Neuronal stem cell (in vitro differentiated cells): ENCODE results near the gene KIAA1671.

ENCODE experiments used
- DNase-seq: peaks from one replicate; pipeline ENCODE4 v3.0.0-alpha.2; 2013; ENCODE audit warnings: low spot score
- H2AFZ ChIP-seq: one replicate; pipeline ENCODE4 v1.6.1; 2013; ENCODE audit warnings: mild to moderate bottlenecking, low read length, inconsistent platforms
- H2AK5ac ChIP-seq: 2 replicates; pipeline ENCODE4 v1.6.1; 2013; ENCODE audit warnings: low read depth, mild to moderate bottlenecking, inconsistent platforms, low read length, moderate library complexity, mixed read lengths
- H2BK120ac ChIP-seq: 2 replicates; pipeline ENCODE4 v1.6.1; 2013; ENCODE audit warnings: low read depth, mild to moderate bottlenecking, inconsistent platforms, low read length, moderate library complexity, mixed read lengths
- H2BK12ac ChIP-seq: one replicate; pipeline ENCODE4 v1.6.1; 2013; ENCODE audit warnings: low read length, inconsistent platforms
- H2BK15ac ChIP-seq: 2 replicates; pipeline ENCODE4 v1.6.1; 2013; ENCODE audit warnings: mild to moderate bottlenecking, low read length, inconsistent platforms, mixed read lengths
- H2BK5ac ChIP-seq: one replicate; pipeline ENCODE4 v1.6.1; 2013; ENCODE audit warnings: inconsistent platforms, mild to moderate bottlenecking, low read length, moderate library complexity
- H3K14ac ChIP-seq: one replicate; pipeline ENCODE4 v1.6.1; 2013; ENCODE audit warnings: low read length, inconsistent platforms
- H3K18ac ChIP-seq: 2 replicates; pipeline ENCODE4 v1.6.1; 2013; ENCODE audit warnings: low read length, inconsistent platforms
- H3K23ac ChIP-seq: 2 replicates; pipeline ENCODE4 v1.6.1; 2013; ENCODE audit warnings: low read depth, mild to moderate bottlenecking, mixed read lengths, low read length, inconsistent platforms; ENCODE audit not compliant: poor library complexity
- H3K27ac ChIP-seq: replicated peaks from 3 replicates; pipeline ENCODE4 v1.5.1; 2013; ENCODE audit warnings: low read length, inconsistent platforms
- H3K27me3 ChIP-seq, 3 experiments: 2 replicates each; pipeline ENCODE4 v1.6.1; 2013; ENCODE audit warnings: low read length in 3 of 3, mild to moderate bottlenecking in 2 of 3, inconsistent platforms in 1 of 3, low read depth in 1 of 3, mixed read lengths in 1 of 3, moderate library complexity in 1 of 3; ENCODE audit not compliant: control insufficient read depth in 3 of 3, insufficient read depth in 3 of 3
- H3K36me3 ChIP-seq, 2 donors: replicated peaks in 1 of 2; 2 replicates each; pipeline ENCODE4 v1.6.1; 2013; ENCODE audit warnings: low read length in 2 of 2; ENCODE audit not compliant: control insufficient read depth in 2 of 2, insufficient read depth in 2 of 2
- H3K4ac ChIP-seq: 2 replicates; pipeline ENCODE4 v1.6.1; 2013; ENCODE audit warnings: inconsistent platforms, mild to moderate bottlenecking, low read length, moderate library complexity
- H3K4me1 ChIP-seq, 2 donors: 1 replicate in 1 of 2; 2 replicates in 1 of 2; pipeline ENCODE4 v1.6.1; 2013; ENCODE audit warnings: low read length in 2 of 2, low read depth in 1 of 2; ENCODE audit not compliant: control insufficient read depth in 2 of 2, insufficient read depth in 1 of 2
- H3K4me2 ChIP-seq: one replicate; pipeline ENCODE4 v1.6.1; 2013; ENCODE audit warnings: mild to moderate bottlenecking, low read length, inconsistent platforms; ENCODE audit not compliant: insufficient read depth, poor library complexity, severe bottlenecking
- H3K4me3 ChIP-seq, 2 donors: 2 replicates each; pipeline ENCODE4 v1.5.1; 2013; ENCODE audit warnings: low read length in 2 of 2, mild to moderate bottlenecking in 2 of 2, inconsistent platforms in 1 of 2, moderate library complexity in 1 of 2
- H3K79me1 ChIP-seq: one replicate; pipeline ENCODE4 v1.6.1; 2013; ENCODE audit warnings: low read depth, mild to moderate bottlenecking, inconsistent platforms, low read length, moderate library complexity
- H3K9ac ChIP-seq: one replicate; pipeline ENCODE4 v1.6.1; 2013; ENCODE audit warnings: mild to moderate bottlenecking, low read depth, low read length, inconsistent platforms; ENCODE audit not compliant: poor library complexity
- H3K9me3 ChIP-seq, 2 donors: replicated peaks in 1 of 2; 2 replicates each; pipeline versions ENCODE3 to v1.6.1; 2013; ENCODE audit warnings: low read length in 2 of 2, mild to moderate bottlenecking in 2 of 2, inconsistent platforms in 1 of 2, low read depth in 1 of 2, mixed read lengths in 1 of 2, moderate library complexity in 1 of 2; ENCODE audit not compliant: control insufficient read depth in 2 of 2, insufficient read depth in 1 of 2
- H4K8ac ChIP-seq: one replicate; pipeline ENCODE4 v1.6.1; 2013; ENCODE audit warnings: low read depth, mild to moderate bottlenecking, inconsistent platforms, low read length, moderate library complexity
- H4K91ac ChIP-seq: one replicate; pipeline ENCODE4 v1.6.1; 2013; ENCODE audit warnings: low read length, low read depth, mild to moderate bottlenecking, inconsistent platforms; ENCODE audit not compliant: poor library complexity
- WGBS, 2 donors: extraction: QIAGEN DNeasy Blood & Tissue Kit; methylation state at CpG; one replicate each; pipeline ENCODE4 v1.1.7; 2013; ENCODE audit warnings: missing lambda C conversion rate in 2 of 2, mixed read lengths in 1 of 2; ENCODE audit not compliant: insufficient read length in 2 of 2, insufficient replicate concordance in 1 of 2; ENCODE audit errors: extremely low coverage in 2 of 2; 5-methylcytosine and 5-hydroxymethylcytosine counted together

The KIAA1671 gene

DNA sequence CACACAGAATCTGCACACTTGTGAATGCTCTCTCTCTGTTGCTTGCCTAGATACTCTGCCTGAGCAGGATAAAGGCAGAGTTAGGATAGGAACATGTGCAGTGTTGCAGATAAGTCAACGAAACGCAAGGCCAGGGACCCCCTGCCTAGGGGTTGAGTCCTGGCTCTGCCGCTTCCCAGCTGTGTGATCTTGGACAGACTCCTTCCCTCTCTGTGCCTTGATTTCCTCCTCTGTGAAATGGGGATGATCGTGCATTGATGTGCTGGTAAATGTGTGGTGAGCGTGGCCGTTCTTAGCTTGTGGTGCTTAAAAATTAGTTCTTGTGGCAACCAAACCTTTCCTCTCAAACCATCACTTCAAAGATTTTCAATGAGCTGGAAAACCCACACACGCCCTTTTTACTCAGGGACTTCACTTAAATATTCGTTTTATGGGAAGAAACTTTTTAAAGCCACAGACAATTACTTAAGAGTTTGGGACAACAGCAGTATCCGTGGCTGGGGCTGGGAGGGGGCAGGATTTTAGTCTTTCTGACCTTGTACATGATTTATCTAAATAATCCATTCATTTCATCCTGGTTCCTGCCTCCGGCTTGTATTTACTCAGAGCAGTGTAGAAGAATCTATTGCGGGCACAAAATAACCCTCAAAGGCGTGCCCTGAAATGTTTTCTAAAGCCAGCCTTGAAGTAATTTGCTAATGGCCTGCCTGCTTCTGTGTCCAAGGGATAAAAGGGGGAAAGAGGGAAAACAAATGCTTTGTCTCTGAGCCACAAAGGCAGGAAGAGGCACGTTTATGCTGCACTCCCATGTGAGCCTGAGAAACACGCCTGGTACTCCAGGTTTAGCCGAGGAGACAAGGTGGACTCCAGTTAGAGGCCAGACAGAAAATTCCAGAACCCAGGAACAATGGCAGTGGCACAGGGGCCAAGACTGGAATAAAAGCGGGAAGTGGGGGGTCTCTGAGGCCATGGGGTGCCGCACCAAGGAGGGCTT lies 162.2 kb downstream of the KIAA1671 start:
- no peak overlapping the region for H3K4ac ChIP-seq
- H2BK12ac ChIP-seq, result no peak overlapping the region
- no peak overlapping the region for H2BK15ac ChIP-seq
- no peaks in the 10 kb centered on the region for H3K36me3 ChIP-seq
- H3K23ac ChIP-seq, result no peak overlapping the region
- no peak overlapping the region for H2BK5ac ChIP-seq
- peaks cover 2% of the 10 kb centered on the region for H3K79me1 ChIP-seq
- no peak overlapping the region for H3K4me3 ChIP-seq
- H3K18ac ChIP-seq, result no peak overlapping the region
- no peak overlapping the region for H3K14ac ChIP-seq
- no peak for DNase-seq
- no peaks in the 10 kb centered on the region for H3K27me3 ChIP-seq
- no peak overlapping the region for H3K4me2 ChIP-seq
- H3K27ac ChIP-seq, result no peak overlapping the region
- no peak overlapping the region for H4K8ac ChIP-seq
- no peak overlapping the region for H3K9ac ChIP-seq
- no CpG with 5 or more reads among the region's 17 CpGs for WGBS, 2 donors
- no peak overlapping the region for H4K91ac ChIP-seq
- no peaks in the 10 kb centered on the region for H3K9me3 ChIP-seq
- H2BK120ac ChIP-seq, result no peak overlapping the region
- peaks cover 23 to 24% of the 10 kb centered on the region in 2 donors for H3K4me1 ChIP-seq
- H2AFZ ChIP-seq, result no peak overlapping the region
- no peak overlapping the region for H2AK5ac ChIP-seq

DNA sequence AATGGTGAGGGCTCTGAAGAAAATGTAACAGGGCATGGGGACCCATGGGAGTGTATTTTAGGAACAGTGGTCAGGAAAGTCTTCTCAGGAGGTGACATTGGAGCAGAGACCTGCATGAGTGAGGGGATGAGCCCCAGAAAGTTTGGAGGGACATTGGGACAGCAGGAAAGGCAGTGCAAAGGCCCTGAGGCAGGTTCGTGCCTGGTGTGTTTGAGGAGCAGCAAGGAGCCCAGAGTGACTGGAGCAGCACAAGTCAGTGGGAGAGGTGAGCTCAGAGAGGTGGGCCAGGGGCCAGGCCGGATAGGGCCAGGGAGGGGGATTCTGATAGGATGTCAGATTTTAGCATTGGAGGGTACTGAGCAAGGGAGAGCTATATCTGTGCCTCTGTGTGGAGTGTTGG lies 167.1 kb downstream of the KIAA1671 start:
- Histone ChIP-seq H3K27ac (peak overlapping the region; percentile 70), H3K9ac (no peak overlapping the region), H3K4me1 (peaks cover 16 to 20% of the 10 kb centered on the region in 2 donors), H3K4me2 (no peak overlapping the region), H2AK5ac (peak overlapping the region; percentile 31), H2BK120ac (no peak overlapping the region), H2BK5ac (no peak overlapping the region), H2AFZ (no peak overlapping the region), H4K8ac (no peak overlapping the region), H3K9me3 (peaks cover 8 to 9% of the 10 kb centered on the region in 2 donors), H3K23ac (no peak overlapping the region), H3K79me1 (peaks cover 4% of the 10 kb centered on the region), H3K27me3 (no peaks in the 10 kb centered on the region), H3K4me3 (no peak overlapping the region), H4K91ac (no peak overlapping the region), H3K36me3 (peaks cover 0 to 2% of the 10 kb centered on the region in 2 donors), H3K18ac (peak overlapping the region; percentile 6), H2BK15ac (no peak overlapping the region), H2BK12ac (no peak overlapping the region), H3K4ac (no peak overlapping the region), H3K14ac (no peak overlapping the region)
- no peak for DNase-seq
- no CpG with 5 or more reads among the region's 2 CpGs for WGBS, 2 donors

DNA sequence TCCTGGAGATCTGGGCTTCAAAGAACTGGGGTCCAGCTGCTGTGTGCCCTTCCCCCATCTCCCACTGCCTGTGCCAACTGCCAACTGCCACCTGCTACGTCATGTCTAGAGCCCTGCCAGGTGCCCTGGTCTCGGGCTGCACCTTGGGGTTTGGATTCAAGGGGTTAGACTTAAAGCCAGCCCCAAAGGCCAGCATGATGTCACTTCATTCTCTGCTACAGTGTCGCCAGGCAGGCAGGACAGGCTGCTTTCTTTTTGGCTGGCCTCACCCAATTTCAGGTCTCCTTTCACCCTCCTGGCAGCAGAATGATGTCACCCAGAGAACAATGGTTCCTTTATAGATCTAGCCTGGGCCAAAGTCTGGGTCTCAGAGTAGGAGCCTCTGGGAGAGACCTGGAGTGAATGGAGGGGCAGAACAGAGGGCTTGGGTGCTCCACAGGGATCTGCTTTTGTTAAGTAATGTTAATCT lies 167.6 kb downstream of the KIAA1671 start:
- Histone ChIP-seq H3K4me1 (peaks cover 13 to 15% of the 10 kb centered on the region in 2 donors), H3K9me3 (peaks cover 8 to 9% of the 10 kb centered on the region in 2 donors), H2AK5ac (peak overlapping the region; percentile 31), H3K4ac (no peak overlapping the region), H3K4me2 (no peak overlapping the region), H2BK5ac (peak overlapping the region; percentile 78), H2BK120ac (no peak overlapping the region), H3K4me3 (no peak overlapping the region), H4K91ac (no peak overlapping the region), H3K27ac (peak overlapping the region; percentile 70), H3K14ac (no peak overlapping the region), H3K9ac (no peak overlapping the region), H3K79me1 (peaks cover 5% of the 10 kb centered on the region), H3K36me3 (peaks cover 0 to 2% of the 10 kb centered on the region in 2 donors), H2AFZ (no peak overlapping the region), H3K18ac (peak overlapping the region; percentile 89), H2BK15ac (no peak overlapping the region), H3K23ac (no peak overlapping the region), H3K27me3 (no peaks in the 10 kb centered on the region), H4K8ac (no peak overlapping the region), H2BK12ac (no peak overlapping the region)
- no CpG with 5 or more reads among the region's 3 CpGs for WGBS, 2 donors
- peak; percentile 35 for DNase-seq

DNA sequence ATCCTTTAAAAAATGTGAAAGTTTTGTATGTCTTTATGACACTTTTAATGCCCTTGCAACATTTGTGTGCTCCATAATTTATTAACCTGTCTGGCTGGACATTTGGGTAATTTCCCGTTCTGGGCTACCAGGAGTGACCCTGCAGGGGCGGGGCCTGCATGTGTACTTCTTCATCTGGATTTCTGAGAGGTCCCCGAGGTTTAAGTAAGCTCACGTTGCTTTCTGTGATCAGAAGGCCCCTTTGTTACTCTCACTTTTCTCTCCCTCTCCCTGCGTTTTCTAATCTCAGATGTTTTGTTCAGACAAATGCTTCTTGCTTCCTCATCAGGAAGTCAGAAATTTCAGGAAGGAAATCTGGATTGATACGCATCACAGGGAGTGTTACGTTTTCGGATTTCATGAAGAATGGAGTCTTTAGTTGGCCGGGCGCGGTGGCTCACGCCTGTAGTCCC lies 168.3 kb downstream of the KIAA1671 start:
- Histone ChIP-seq H3K23ac (no peak overlapping the region), H2BK5ac (no peak overlapping the region), H2BK15ac (no peak overlapping the region), H3K9ac (no peak overlapping the region), H2BK120ac (no peak overlapping the region), H3K18ac (no peak overlapping the region), H3K9me3 (peaks cover 8 to 9% of the 10 kb centered on the region in 2 donors), H3K14ac (no peak overlapping the region), H3K4me2 (no peak overlapping the region), H3K79me1 (peaks cover 7% of the 10 kb centered on the region), H2AK5ac (no peak overlapping the region), H3K4me1 (peaks cover 9 to 12% of the 10 kb centered on the region in 2 donors), H4K8ac (no peak overlapping the region), H3K4ac (no peak overlapping the region), H3K4me3 (no peak overlapping the region), H4K91ac (no peak overlapping the region), H2AFZ (no peak overlapping the region), H3K27me3 (no peaks in the 10 kb centered on the region), H3K36me3 (peaks cover 0 to 2% of the 10 kb centered on the region in 2 donors), H2BK12ac (no peak overlapping the region), H3K27ac (peak overlapping the region; percentile 70)
- no peak for DNase-seq
- no CpG with 5 or more reads among the region's 12 CpGs for whole genome bisulfite sequencing, 2 donors
